MM.1S (cell line): Measurements from ENCODE around the gene ANLN.
A peak's percentile ranks its signal among the peaks of the same experiment; 100 is the strongest.

Source experiments
- DNase-seq: peaks from one replicate; pipeline ENCODE4 v3.0.0-alpha.2; 2015
- H2AFZ ChIP-seq: fragments of 300-600 bp; sonication (generic); 2 replicates; pipeline ENCODE4 v1.6.0; 2016; ENCODE audit warnings: antibody characterized with exemption, low read length
- H3F3A ChIP-seq: fragments of 300-600 bp; sonication (generic); 2 replicates; pipeline ENCODE4 v1.6.1; 2016; ENCODE audit warnings: mild to moderate bottlenecking, antibody characterized with exemption, low read length, moderate library complexity, mixed read lengths; ENCODE audit not compliant: insufficient read depth
- H3K27ac ChIP-seq: fragments of 300-600 bp; sonication (generic); 2 replicates; pipeline ENCODE4 v1.5.1; 2016; ENCODE audit warnings: mild to moderate bottlenecking, low read length
- H3K27me3 ChIP-seq: fragments of 300-600 bp; sonication (generic); replicated peaks from 2 replicates; pipeline ENCODE4 v1.6.0; 2016; ENCODE audit warnings: low read length; ENCODE audit not compliant: insufficient read depth
- H3K36me3 ChIP-seq: fragments of 300-600 bp; sonication (generic); replicated peaks from 2 replicates; pipeline ENCODE4 v1.6.1; 2016; ENCODE audit warnings: mild to moderate bottlenecking, low read length, mixed read lengths; ENCODE audit not compliant: insufficient read depth
- H3K4me1 ChIP-seq: fragments of 300-600 bp; sonication (generic); 2 replicates; pipeline ENCODE4 v1.6.1; 2016; ENCODE audit warnings: low read length, mixed read lengths
- H3K4me2 ChIP-seq: fragments of 300-600 bp; sonication (generic); 2 replicates; pipeline ENCODE4 v1.6.0; 2016; ENCODE audit warnings: low read depth, low read length
- H3K4me3 ChIP-seq: fragments of 300-600 bp; sonication (generic); 2 replicates; pipeline ENCODE4 v1.5.1; 2016; ENCODE audit warnings: low read length, mixed read lengths
- H3K79me2 ChIP-seq: fragments of 300-600 bp; sonication (generic); 2 replicates; pipeline ENCODE4 v1.6.1; 2016; ENCODE audit warnings: mixed run types, low read length, mixed read lengths
- H3K9ac ChIP-seq: fragments of 300-600 bp; sonication (generic); 2 replicates; pipeline ENCODE4 v1.6.1; 2016; ENCODE audit warnings: low read length, mixed read lengths
- H3K9me2 ChIP-seq: fragments of 300-600 bp; sonication (generic); replicated peaks from 2 replicates; pipeline ENCODE4 v1.6.1; 2016; ENCODE audit warnings: mild to moderate bottlenecking, low read length, mixed read lengths; ENCODE audit not compliant: insufficient read depth
- H3K9me3 ChIP-seq: fragments of 300-600 bp; sonication (generic); replicated peaks from 2 replicates; pipeline ENCODE4 v1.6.1; 2016; ENCODE audit warnings: mild to moderate bottlenecking, low read length, mixed read lengths; ENCODE audit not compliant: insufficient read depth
- H4K20me1 ChIP-seq: fragments of 300-600 bp; sonication (generic); 2 replicates; pipeline ENCODE4 v1.6.1; 2016; ENCODE audit warnings: mild to moderate bottlenecking, low read length, moderate library complexity, mixed read lengths; ENCODE audit not compliant: insufficient read depth
- EZH2 ChIP-seq: fragments of 300-600 bp; sonication (generic); optimal IDR thresholded peaks from 2 replicates; pipeline ENCODE3; 2017; ENCODE audit warnings: low read depth, mild to moderate bottlenecking, antibody characterized with exemption, low read length, mixed read lengths
- EZH2phosphoT487 ChIP-seq: fragments of 300-600 bp; sonication (generic); IDR thresholded peaks from 2 replicates; pipeline ENCODE4 v1.6.1; 2018; ENCODE audit warnings: antibody characterized with exemption, low read length
- TF ChIP-seq, protein P1 (sequence below): fragments of 300-600 bp; sonication (generic); IDR thresholded peaks from 2 replicates; pipeline ENCODE4 v1.5.1; 2016; ENCODE audit warnings: antibody characterized with exemption, low read length, mixed read lengths

ANLN gene, protein sequence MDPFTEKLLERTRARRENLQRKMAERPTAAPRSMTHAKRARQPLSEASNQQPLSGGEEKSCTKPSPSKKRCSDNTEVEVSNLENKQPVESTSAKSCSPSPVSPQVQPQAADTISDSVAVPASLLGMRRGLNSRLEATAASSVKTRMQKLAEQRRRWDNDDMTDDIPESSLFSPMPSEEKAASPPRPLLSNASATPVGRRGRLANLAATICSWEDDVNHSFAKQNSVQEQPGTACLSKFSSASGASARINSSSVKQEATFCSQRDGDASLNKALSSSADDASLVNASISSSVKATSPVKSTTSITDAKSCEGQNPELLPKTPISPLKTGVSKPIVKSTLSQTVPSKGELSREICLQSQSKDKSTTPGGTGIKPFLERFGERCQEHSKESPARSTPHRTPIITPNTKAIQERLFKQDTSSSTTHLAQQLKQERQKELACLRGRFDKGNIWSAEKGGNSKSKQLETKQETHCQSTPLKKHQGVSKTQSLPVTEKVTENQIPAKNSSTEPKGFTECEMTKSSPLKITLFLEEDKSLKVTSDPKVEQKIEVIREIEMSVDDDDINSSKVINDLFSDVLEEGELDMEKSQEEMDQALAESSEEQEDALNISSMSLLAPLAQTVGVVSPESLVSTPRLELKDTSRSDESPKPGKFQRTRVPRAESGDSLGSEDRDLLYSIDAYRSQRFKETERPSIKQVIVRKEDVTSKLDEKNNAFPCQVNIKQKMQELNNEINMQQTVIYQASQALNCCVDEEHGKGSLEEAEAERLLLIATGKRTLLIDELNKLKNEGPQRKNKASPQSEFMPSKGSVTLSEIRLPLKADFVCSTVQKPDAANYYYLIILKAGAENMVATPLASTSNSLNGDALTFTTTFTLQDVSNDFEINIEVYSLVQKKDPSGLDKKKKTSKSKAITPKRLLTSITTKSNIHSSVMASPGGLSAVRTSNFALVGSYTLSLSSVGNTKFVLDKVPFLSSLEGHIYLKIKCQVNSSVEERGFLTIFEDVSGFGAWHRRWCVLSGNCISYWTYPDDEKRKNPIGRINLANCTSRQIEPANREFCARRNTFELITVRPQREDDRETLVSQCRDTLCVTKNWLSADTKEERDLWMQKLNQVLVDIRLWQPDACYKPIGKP

DNA sequence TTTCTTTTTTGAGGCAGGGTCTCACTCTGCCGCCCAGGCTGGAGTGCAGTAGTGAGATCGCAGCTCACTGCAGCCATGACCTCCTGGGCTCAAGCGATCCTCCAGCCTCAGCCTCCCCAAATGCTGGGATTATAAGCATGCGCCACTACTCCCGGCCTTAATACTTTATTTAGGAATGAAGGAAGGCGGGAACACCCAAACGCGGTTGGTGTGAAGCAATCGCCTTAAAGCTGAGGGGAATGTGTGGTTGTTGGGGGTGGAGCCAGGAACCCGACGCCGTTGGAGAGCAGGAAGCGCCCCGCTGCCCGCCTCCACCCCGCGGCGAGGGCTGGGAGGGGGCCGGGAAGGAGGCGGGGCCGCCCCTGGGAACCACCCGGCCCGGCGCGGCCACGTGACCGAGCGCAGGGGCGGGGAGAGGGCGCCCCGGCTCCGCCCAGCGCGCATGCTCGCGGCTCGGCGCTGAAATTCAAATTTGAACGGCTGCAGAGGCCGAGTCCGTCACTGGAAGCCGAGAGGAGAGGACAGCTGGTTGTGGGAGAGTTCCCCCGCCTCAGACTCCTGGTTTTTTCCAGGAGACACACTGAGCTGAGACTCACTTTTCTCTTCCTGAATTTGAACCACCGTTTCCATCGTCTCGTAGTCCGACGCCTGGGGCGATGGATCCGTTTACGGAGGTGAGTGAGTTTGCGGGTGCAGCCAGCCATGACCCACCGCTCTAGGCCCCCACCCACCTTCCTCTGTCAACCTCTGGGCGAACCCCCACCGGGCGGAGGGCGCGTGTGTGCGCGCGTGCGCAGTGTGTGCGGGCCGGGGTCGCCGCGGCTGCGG, at the start of gene ANLN:
Gene ANLN (plus strand): TSS at position 492 of the 828 bp plus-strand sequence. CDS start 165 bp downstream, at position 657.
- Histone ChIP-seq H3K4me3 (peak within 1 kb of the TSS; percentile 80), H3K4me2 (peak within 1 kb of the TSS; percentile 94), H3K4me1 (peaks cover 7% of the 10 kb centered on the region; the same call in 1 of the 2 replicates), H3K9me3 (no peaks in the 10 kb centered on the region), H3K36me3 (no peaks in the 10 kb centered on the region), H3K9me2 (no peaks in the 10 kb centered on the region), H3K9ac (peak within 1 kb of the TSS; percentile 77), H3K79me2 (peaks cover 49% of the 10 kb centered on the region), H3K27me3 (no peaks in the 10 kb centered on the region), H3K27ac (peak within 1 kb of the TSS; percentile 61), H3F3A (0 out of 2 replicates have a peak, but pooled peaks cover 14% of the 10 kb centered on the region), H2AFZ (peak within 1 kb of the TSS; percentile 88), H4K20me1 (no peaks in the 10 kb centered on the region)
- peak; percentile 91 for DNase-seq
- no peak for TF ChIP-seq EZH2
- TF ChIP-seq, protein P1, sequence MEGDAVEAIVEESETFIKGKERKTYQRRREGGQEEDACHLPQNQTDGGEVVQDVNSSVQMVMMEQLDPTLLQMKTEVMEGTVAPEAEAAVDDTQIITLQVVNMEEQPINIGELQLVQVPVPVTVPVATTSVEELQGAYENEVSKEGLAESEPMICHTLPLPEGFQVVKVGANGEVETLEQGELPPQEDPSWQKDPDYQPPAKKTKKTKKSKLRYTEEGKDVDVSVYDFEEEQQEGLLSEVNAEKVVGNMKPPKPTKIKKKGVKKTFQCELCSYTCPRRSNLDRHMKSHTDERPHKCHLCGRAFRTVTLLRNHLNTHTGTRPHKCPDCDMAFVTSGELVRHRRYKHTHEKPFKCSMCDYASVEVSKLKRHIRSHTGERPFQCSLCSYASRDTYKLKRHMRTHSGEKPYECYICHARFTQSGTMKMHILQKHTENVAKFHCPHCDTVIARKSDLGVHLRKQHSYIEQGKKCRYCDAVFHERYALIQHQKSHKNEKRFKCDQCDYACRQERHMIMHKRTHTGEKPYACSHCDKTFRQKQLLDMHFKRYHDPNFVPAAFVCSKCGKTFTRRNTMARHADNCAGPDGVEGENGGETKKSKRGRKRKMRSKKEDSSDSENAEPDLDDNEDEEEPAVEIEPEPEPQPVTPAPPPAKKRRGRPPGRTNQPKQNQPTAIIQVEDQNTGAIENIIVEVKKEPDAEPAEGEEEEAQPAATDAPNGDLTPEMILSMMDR, result no peak
- no peak for TF ChIP-seq EZH2phosphoT487

GRCh38 chr7:36343548-36343947, 46.1 kb upstream of the ANLN start:
- H3K27ac ChIP-seq, result no peak overlapping the region
- TF ChIP-seq EZH2phosphoT487 (no peak), EZH2 (no peak)
- TF ChIP-seq, protein P1, result no peak
- no peak for DNase-seq
- no peaks in the 10 kb centered on the region for H3K36me3 ChIP-seq
- no peaks in the 10 kb centered on the region for H3K27me3 ChIP-seq
- no peaks in the 10 kb centered on the region for H4K20me1 ChIP-seq
- no peaks in the 10 kb centered on the region for H3F3A ChIP-seq
- no peaks in the 10 kb centered on the region for H3K4me1 ChIP-seq
- H3K79me2 ChIP-seq, result no peaks in the 10 kb centered on the region
- H3K9me2 ChIP-seq, result no peaks in the 10 kb centered on the region
- H2AFZ ChIP-seq, result no peak overlapping the region
- H3K4me2 ChIP-seq, result no peak overlapping the region
- no peaks in the 10 kb centered on the region for H3K9me3 ChIP-seq
- no peak overlapping the region for H3K9ac ChIP-seq
- H3K4me3 ChIP-seq, result no peak overlapping the region

GRCh38 chr7:36344622-36345021, 45.0 kb upstream of the ANLN start:
- no peak for DNase-seq
- no peaks in the 10 kb centered on the region for H3K9me2 ChIP-seq
- TF ChIP-seq, protein P1, result no peak
- TF ChIP-seq EZH2phosphoT487 (no peak), EZH2 (no peak)

More at GRCh38 chr7:36344622-36345021, 45.0 kb upstream of the ANLN start:
- Histone ChIP-seq H3K4me2 (no peak overlapping the region), H3K27me3 (no peaks in the 10 kb centered on the region), H3K79me2 (no peaks in the 10 kb centered on the region), H2AFZ (no peak overlapping the region), H3K9me3 (no peaks in the 10 kb centered on the region), H3K36me3 (no peaks in the 10 kb centered on the region), H3K4me3 (no peak overlapping the region), H3K4me1 (no peaks in the 10 kb centered on the region), H3F3A (no peaks in the 10 kb centered on the region), H3K27ac (no peak overlapping the region), H3K9ac (no peak overlapping the region), H4K20me1 (no peaks in the 10 kb centered on the region)
